HG02973 (cell line): ENCODE measurements around the gene CRY1.
A peak's percentile ranks its signal among the peaks of the same experiment; 100 is the strongest.

ENCODE experiments used
- ATAC-seq: cut with Tn5 transposase; IDR thresholded peaks from one replicate; pipeline ENCODE4 v1.9.1; 2021; ENCODE audit warnings: moderate library complexity; ENCODE audit not compliant: unreplicated experiment

CRY1 gene

DNA sequence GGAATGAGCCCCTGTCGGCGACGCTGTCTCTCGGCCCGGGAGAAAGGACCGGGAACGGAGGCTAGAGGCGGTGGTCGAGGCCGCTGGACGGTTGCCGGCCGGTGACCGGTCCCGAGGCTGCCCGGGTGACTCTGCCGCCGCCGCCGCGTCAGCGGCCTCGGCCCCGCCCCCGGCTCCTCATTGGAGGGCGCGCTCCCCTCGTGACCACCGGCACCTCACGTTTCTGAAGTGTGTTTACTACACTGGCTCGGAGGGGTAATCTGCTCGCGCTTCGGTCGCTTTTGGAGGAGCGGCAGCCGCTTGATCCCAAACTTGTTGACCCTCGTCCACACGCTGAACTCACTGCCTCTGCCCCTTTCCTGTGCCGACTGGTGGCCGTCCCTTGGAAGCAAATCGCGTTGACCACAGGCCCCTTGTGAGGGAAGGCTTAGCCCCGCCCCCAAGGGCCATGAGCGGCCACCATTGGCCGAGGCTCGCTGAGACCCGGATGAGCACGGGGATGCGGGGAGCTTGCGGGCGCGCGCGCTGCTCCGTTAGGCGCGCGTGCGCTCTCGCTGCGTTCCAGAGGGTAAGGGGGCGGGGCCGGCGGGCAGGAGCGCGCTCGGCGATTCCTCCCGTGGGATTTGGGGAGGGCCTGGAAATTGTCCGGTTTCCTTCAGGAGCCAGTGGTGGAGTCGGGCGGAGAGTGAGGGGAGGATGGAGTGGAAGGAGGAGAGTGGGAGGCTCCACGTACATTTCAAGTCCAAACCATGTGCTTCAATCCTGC lies at the start of gene CRY1:
TSS of gene CRY1 (minus strand) at position 133 of the 766 bp plus-strand sequence. CDS start 588 bp downstream, outside the sequence.
- peak; percentile 80 for ATAC-seq

DNA sequence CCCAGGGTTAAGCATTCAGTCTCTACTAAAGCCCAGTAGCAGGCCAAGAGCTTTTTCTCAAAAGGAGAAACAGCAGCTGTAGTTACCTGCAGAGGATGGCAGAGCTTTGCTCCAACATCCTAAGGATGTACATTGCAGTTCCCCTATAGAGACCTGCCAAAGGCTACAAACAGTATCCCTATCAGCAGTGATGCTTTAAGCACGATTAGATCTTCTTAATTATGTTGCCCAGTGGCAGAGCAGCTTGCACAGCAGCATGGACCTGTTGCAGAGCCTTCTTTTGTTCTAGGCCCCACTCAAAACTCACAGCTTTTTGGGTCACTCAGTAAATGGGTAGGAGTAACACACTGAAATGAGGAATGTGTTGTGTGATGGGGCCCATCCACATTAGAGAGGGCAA lies 46.4 kb upstream of the CRY1 start:
- no peak for ATAC-seq

DNA sequence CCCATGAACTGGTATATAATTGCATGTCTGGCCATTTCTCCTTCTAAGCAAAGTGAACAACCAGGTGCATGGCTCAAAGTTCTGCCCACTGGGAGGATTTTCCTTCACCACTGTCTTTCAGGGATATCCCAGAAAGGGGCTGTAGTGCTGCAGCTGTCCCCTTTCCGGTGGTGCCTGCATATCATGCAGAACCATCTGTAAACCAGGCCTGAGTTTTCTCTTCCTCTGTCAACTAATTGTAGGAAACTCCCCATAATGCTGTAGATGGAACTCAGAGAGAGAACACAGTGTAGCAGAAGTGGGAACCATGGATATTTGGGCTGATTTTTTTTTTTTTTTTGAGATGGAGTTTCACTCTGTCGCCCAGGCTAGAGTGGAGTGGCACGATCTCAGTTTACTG lies 45.6 kb upstream of the CRY1 start:
- ATAC-seq = no peak

DNA sequence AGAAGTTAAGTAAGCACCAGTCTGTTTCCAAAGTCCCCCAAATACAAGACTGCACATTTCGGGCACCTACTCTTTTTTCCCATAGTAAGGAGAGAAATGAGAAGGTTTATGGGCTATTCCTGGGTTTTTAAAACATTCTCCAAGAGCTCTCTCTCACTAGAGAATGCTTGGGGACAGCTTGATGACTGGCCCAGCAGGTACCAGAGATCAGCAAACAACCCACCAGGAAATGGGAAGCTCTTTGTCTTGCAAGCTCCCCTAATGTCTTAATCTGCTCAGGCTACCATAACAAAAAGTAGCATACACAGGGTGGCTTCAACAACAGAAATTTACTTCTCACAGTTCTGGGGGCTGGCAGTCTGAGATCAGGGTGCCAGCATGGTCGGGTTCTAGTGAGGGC lies 41.8 kb upstream of the CRY1 start:
- ATAC-seq = no peak

DNA sequence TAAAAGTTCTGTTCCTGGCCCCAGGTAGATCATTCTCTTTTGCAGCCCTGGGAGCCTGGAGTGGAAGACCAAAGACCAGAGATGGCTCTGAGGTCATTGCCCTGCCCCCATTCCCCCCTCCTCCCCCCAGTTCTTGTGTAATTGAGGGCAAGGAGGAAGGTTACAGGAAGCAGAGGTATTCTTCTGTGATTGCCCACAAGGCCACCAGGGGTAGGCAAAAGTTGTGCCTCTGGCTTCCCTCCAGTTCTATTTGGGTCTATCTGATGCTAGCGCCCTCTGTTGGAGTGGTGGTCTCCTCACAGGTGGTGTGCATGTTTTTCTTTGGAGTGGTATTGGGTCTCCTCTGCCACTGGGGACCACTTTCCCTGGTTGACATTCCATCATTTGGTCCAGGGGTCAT lies 41.2 kb upstream of the CRY1 start:
- no peak for ATAC-seq

DNA sequence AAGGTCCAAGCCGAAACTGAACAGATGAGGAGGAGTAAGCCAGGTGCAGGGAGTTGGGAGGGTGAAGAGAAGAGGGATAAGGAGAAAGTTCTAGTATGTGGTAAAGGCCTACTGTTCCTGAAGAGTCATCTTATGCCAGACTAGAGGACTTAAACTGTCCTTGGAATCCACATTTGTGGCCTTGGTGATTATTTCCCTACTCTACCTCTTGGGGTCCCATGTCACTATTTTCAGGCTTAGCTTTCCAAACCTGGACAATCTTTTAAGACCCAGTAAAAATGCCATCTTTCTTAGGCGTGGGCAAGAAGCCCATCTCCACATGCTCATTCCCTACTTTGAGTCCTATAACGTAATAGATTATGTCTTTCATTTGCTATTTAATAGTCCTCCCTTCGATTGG lies 40.1 kb upstream of the CRY1 start:
- no peak for ATAC-seq

DNA sequence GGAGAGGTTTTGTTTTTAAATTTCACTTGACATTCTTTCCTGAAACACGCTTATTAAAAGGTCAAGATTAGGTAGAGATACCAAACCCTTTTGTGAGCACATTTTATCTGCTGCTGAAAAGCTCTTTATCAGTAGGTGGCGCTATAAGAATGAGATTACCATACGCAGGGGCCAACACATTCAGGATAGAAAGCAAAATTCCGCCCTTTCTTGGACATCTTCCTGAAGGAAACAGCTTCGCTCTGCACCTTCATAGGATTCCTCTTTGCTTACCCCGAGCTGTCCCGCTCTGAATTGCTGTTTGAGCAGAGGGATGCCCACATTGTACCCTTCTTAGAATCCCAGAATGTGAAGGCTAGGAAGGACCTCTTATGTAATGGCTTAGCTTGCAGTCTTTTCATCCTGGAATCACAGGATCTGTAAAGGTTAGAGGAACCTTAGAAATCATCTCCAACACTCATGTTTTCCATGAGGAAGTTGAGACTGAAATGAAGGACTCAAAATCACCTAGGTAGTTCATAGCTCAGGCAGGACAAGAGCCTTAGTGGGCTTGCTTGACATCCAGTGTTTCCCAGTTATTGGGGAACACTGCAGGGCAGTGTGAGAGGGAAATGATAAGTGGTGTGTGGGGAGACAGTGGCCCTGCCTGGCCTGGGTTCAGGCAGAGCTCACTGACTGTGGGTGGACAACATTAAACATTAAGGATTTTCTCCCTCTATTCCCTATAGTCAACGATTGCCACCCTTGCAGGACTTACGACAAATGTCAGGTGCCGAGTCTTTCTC lies 38.7 kb upstream of the CRY1 start:
- no peak for ATAC-seq

DNA sequence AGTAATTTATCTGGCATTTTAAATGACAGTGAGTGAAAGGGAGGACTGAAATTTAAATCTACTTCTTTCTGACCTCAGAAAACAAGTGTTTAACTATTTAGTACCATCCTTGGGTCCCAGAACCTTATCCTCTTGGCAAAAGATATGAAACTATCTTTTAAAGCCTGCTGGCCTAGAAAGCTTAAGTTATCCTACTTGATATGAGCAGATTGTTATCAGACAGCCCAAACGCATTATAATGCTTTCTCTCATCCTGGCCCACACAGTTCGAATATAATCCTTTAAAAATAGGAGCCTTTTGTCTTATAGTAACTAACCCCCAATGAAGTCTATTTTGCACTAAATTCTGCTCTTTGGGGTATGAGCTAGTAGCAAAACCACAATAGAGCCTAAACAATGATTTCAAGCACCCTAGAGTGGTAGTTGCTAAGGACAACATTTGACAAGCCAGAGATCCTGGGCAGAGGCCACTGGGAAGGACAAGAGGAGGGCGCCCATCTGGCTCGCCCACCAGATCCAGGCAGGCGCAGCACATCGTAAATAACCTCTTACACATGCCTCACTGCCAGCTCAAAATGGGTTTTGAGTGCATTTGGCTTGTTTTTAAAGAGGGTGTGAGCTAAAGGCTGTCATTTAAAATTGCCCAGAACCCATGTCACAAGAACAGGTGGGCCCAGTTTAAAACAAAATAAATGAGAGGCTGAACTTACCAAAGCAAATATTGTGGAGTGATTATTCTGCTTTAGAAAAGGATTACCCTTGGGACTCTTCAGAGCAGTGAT lies 37.7 kb upstream of the CRY1 start:
- ATAC-seq = no peak

DNA sequence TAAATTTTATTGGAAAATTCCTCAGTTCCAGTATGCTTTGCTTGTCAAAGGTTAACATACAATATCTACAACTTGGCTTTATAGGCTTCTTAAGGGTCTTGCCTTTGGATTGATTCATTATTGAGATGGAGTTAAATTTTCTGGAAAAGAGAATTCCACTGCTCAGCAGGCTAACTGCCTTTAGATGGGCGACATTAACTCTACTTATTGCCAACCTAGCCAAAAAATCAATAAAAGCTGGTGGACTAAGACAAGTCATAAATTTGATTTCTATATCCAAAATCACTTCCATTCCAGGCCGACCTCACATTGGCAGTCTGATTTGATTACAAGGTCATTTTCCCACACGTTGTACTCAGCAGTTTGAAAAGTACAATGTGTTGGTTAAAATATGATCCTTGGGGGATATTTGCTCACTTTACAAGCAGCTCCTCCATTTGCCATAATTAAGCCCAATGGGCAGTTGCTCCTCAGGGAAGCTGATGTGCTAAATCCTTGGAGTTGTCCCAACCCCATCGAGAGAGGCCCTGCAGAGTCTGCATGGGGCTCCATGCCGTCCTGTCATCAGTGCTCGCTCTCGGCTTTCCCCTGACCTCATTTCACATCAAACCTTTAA lies 36.1 kb upstream of the CRY1 start:
- ATAC-seq = no peak

DNA sequence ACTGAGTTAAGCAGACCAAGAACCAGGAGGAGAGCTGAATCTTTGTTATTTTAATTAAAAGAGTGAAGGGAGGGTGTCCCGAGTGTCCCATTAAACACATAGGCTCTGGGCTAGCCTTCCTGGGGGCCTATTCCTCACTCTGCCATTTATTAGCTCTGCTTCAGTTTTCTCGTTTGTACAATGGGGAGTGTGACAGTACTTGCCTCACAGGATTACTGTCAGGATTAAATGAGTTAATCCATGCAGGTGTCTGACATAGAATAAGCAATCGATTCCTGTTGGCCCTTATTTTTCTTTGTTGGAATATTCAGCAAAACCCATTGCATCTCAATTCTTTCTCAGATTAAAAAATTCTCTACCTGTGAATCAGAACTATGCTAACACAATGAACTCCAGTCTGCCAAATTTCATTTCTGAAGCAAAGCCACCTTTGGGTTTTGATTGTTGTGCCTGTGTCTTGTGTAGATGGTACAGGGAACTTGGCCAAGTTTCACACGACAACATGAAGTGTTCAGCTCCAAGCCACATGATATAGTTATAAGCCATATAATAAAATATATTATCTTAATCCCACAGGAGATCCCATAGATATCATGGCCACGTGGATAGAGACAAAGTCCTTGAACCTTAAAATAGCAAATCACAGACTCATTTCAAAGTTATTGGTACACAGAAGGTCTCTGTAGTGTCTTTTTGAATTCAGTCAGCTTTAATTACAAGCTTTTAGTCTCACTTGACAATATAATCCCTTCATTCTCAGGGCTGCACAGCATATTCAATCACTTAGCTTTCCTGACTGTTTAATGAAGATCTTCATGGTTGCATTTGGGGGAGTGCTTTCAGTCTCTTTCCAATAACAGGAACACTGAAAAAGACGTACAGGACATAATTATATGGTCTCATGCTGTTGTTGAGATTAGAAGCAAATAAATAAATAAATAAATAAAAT lies 34.4 kb upstream of the CRY1 start:
- no peak for ATAC-seq

DNA sequence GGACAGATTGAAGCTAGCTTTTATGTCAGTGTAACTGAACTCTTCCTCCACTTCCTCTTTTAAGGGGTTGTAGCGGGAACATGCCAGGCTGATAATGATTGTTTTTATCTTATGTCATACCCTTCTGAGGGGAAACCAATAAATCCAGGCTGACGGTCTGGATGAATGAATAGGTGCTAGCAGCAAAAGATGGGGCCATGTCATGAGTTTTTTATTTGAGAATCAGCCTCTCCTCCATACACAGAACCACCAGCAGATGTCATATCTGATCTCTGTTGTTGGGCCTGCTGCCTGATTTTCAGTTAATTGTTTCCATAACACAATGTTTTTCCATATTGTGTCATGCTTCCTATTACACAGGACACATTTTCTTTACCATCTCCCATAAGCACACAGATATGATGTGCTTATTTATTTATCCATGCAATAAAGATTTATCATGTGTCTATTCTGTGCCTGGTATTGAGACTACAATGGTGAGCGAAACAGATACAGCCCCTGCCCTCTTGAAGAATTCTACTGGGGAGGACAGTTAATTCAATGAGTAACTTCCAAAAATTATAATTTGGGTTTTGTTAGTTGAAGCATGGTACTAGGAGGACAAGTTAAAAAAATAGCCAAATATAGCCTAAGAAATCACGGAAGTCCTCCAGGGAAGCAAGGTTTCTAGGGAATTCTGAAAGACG lies 33.6 kb upstream of the CRY1 start:
- no peak for ATAC-seq

DNA sequence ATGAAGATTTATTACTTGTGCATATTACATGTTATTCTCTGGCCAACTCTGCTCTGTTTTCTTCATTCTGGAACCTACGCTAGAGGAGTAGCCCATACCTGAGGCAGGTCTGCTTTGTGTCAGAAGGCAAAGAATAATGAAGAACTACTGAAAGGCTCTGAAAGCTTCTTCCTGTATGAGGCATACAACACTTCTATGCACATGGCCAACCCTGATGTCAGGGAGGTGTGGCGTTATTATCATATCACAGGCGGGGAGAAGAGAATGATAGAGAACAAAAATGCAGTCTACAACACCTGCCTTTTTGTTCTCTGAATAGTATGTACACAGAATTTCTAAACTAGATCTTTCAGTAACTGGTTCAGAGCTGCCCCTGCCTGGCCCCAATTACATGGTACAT lies 32.5 kb upstream of the CRY1 start:
- ATAC-seq = no peak

DNA sequence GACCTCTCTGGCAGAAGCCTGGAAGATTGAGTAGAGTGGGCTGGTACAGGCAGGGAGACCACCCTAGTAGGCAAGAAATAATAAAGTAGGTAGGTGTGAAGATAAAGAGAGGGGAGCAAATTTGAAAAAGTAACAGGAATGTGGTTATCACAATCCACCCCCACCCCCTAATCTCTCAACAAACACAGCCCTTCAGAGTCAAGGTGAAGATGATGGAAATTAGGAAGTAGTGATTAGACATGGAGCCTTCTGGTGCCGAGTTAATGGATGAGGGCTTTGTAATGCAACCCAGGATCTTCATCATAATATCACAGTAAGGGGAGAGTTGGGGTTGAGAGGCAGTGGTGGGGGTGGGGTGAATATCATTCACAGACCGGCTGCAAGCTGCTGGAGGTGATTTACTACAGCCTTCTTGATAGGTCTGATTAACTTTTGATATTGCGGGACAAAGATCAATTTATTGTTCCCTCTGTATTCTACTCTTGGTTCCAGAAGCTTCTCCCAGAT lies 29.2 kb upstream of the CRY1 start:
- ATAC-seq = no peak

DNA sequence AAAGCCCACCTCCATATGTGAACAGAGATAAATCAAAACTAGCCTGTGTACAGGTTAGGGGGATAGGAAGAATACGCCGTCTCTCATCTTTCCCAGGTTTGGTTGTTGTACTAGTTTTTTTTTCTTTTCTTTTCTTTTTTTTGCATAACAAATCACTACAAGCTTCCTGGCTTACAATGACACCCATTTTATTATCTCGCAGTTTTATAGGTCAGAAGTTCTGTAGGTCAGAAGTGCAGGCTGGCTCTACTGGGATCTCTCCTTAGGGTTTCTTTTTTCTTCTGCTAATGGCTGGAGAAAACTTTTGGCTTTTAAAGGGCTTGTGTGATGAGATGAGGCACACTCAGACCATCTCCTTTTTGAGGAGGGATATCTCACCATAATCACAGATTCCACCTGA lies 25.7 kb upstream of the CRY1 start:
- ATAC-seq = no peak

DNA sequence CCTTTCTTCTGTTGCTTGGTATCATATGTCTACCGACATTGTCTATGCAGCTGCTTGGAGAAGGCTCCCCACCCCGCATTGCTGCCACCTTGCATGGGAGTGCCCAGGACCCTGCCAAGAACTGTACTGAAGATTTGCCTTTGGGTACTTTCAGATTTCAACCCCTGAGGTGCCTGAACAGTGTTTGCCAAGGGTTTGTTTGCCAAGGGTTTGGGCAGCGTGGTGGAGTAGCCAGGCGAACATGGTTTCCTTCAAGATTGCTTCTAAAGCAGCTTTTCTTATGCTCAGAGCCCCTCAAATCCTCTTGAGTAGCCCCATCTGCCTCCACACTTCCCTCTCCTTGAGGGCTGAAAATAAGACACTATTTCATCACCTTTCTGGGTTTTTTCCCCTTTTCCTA lies 25.3 kb upstream of the CRY1 start:
- ATAC-seq = no peak

DNA sequence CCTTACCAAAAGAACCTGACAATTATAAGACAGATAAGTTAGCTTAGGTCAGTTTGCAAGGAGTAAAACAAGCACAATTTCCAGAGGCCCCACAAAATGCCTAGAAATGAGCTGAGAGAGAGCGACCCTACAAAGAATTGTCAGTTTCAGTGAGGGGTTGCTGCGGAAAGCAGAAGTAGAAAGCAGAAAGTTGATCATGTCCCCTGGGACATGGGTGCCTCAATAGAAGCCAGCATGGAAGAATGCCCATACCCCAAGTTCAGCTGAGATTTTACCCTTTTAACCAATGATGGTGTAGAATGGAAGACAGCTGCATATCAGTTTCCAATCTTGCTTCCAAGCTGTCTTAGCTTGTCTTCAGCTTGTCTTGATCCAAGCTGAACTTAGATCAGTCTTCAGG lies 21.8 kb upstream of the CRY1 start:
- ATAC-seq = no peak

DNA sequence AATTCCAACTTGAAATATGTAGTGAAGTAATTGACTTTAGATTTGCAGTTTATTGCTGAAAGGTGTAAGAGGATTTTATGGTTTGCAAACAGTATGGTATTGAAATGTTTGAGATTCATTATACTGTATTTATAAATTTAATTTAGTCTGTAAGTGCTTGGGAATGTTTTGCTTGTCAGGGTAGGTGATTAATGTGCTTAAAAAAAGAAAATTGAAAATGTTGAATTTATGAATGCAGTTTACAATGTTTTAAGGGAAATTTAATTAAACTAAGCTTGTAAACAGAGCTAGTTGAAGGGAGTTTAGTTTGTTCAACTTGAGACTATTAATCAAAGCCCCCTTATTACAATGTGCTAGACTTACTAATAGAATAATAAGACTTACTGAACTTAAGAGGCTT lies 18.0 kb upstream of the CRY1 start:
- ATAC-seq = no peak

DNA sequence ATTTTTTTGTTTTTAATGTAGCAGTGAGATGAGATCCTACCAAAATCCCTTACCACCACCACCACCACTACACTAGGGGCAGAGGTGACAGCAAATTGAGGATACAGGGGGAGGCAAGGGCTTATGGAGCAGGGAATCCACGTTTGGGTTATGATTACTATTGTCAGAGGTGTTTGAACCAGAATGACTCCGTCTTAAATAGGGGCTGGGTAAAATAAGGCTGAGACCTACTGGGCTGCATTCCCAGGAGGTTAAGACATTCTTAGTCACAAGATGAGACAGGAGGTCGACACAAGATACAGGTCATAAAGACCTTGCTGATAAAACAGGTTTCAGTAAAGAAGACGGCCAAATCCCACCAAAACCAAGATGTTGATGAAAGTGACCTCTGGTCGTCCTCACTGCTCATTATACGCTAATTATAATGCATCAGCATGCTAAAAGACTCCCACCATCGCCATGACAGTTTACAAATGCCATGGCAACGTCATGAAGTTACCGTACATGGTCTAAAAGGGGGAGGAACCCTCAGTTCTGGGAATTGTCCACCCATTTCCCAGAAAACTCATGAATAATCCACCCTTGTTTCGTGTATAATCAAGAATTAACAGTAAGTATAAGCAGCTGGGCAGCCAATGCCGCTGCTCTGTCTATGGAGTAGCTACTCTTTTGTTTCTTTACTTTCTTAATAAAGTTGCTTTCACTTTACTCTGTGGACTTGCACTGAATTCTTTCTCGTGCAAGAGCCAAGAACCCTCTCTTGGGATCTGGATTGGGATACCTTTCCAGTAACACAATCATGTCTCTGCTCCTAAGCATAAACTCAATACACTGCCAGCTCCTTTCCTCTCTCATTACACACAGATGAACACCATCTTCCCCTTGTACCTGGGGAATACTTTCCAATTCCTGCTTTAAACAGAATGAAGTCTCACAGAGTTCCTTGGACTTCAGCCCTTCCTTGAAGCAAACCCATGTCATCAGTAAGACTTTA lies 16.7 kb upstream of the CRY1 start:
- no peak for ATAC-seq
